IMR-90 (cell line): Measurements from ENCODE around the gene SIGLEC7.

Source experiments
- CEBPB ChIP-seq: IDR thresholded peaks from 2 replicates; pipeline ENCODE4 v1.6.1; 2012; ENCODE audit warnings: low read depth, low read length, improper control_type of control experiment
- RAD21 ChIP-seq: IDR thresholded peaks from 2 replicates; pipeline ENCODE4 v1.6.1; 2012; ENCODE audit warnings: low read length, improper control_type of control experiment
- TF ChIP-seq, protein P1 (sequence below): conservative IDR thresholded peaks from 2 replicates; pipeline ENCODE4 v1.5.1; 2012; ENCODE audit warnings: mild to moderate bottlenecking, low read depth, low read length, improper control_type of control experiment

DNA sequence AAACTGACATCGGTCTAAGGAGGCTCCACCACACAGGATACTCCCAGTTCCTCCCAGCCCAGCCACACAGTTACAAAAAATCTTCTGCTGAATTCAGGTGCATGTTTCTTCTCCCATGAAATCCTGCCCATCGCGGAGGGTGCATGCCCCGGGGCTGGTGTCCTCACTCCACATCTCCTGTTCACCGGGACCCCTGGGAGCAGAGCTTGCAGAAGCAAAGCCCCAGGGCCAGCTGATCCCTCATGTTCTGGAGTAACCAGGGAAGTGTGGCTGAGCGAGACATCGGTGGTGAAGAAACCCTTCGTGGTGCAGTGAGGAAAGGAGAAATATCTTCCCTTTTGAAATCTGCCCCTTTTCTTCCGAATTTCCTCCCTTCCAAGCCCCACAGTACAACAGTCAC lies 18.3 kb upstream of the SIGLEC7 start:
- TF ChIP-seq RAD21 (no peak), CEBPB (no peak)
- TF ChIP-seq, protein P1, sequence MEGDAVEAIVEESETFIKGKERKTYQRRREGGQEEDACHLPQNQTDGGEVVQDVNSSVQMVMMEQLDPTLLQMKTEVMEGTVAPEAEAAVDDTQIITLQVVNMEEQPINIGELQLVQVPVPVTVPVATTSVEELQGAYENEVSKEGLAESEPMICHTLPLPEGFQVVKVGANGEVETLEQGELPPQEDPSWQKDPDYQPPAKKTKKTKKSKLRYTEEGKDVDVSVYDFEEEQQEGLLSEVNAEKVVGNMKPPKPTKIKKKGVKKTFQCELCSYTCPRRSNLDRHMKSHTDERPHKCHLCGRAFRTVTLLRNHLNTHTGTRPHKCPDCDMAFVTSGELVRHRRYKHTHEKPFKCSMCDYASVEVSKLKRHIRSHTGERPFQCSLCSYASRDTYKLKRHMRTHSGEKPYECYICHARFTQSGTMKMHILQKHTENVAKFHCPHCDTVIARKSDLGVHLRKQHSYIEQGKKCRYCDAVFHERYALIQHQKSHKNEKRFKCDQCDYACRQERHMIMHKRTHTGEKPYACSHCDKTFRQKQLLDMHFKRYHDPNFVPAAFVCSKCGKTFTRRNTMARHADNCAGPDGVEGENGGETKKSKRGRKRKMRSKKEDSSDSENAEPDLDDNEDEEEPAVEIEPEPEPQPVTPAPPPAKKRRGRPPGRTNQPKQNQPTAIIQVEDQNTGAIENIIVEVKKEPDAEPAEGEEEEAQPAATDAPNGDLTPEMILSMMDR = no peak
